ENCODE measurements around the gene NCOA7. TPM values are rescaled to one million over a fixed set of nuclear protein-coding genes. Genes with fewer than 3 reads are reported as not detected.

Gene NCOA7
- total RNA-seq, 4 donors from 2014 or later = 11.1 to 28.4 (median 22.1) TPM

DNA sequence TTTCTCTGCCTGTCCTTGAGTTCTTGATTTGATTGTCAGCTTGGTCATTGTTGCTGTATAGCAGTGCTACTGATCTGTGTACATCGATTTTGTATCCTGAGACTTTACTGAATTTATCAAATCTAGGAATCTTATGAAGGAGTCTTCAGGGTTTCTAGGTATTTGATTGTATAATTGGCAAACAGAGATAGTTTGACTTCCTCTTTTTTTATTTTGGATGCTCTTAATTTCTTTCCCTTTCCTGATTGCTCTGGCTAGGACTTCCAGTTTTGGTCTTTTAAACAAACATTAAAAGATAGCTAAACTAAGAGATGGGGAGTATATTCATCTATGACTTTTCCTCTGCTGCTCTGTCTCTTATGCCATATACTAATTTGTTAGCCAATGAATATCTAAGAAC, 62.4 kb downstream of the NCOA7 start:
- H3K9me3 ChIP-seq = no peaks in the 10 kb centered on the region
- DNase-seq (ENCODE audit: low spot score in 2 of 2) = no peak
- no peaks in the 10 kb centered on the region for H3K27me3 ChIP-seq
- H3K36me3 ChIP-seq = peaks cover 5% of the 10 kb centered on the region
- no peak for TF ChIP-seq POLR2A (IDR thresholded peaks at IDR 0.05)
- TF ChIP-seq, protein P1, sequence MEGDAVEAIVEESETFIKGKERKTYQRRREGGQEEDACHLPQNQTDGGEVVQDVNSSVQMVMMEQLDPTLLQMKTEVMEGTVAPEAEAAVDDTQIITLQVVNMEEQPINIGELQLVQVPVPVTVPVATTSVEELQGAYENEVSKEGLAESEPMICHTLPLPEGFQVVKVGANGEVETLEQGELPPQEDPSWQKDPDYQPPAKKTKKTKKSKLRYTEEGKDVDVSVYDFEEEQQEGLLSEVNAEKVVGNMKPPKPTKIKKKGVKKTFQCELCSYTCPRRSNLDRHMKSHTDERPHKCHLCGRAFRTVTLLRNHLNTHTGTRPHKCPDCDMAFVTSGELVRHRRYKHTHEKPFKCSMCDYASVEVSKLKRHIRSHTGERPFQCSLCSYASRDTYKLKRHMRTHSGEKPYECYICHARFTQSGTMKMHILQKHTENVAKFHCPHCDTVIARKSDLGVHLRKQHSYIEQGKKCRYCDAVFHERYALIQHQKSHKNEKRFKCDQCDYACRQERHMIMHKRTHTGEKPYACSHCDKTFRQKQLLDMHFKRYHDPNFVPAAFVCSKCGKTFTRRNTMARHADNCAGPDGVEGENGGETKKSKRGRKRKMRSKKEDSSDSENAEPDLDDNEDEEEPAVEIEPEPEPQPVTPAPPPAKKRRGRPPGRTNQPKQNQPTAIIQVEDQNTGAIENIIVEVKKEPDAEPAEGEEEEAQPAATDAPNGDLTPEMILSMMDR (IDR thresholded peaks at IDR 0.05) = no peak
- no peak for TF ChIP-seq POLR2AphosphoS5 (IDR thresholded peaks at IDR 0.05)
- no peak for TF ChIP-seq EP300 (IDR thresholded peaks at IDR 0.05)
- H3K4me1 ChIP-seq = peaks cover 2% of the 10 kb centered on the region
- no peak overlapping the region for H3K4me3 ChIP-seq
- WGBS = 88% methylated on average over 1 of the region's 1 CpG
- H3K27ac ChIP-seq = no peak overlapping the region

DNA sequence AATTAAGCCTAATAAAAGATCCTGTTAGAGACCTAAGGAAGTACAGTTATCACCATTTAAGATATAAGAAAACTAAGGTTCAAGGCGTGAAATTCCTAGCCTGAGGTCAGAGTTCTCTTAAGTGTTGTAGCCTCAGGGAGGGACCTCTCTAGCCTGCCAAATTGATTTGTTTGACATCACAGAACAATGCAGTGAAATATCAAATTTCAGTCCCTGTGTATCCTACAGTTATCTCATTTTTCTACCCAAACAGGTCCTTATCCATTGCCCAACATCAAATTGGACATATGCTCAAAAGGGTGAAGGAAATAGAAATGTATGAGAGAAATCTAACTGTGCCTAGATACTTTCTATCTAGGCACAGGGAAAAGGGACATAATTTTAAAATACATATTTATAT, 63.0 kb downstream of the NCOA7 start:
- H3K9me3 ChIP-seq = no peaks in the 10 kb centered on the region
- no peaks in the 10 kb centered on the region for H3K27me3 ChIP-seq
- 100% methylated on average over 1 of the region's 1 CpG for WGBS
- no peak overlapping the region for H3K27ac ChIP-seq
- peaks cover 2% of the 10 kb centered on the region for H3K4me1 ChIP-seq
- no peak for DNase-seq (ENCODE audit: low spot score in 2 of 2)
- peaks cover 5% of the 10 kb centered on the region for H3K36me3 ChIP-seq
- TF ChIP-seq POLR2A (IDR thresholded peaks at IDR 0.05) (no peak), POLR2AphosphoS5 (IDR thresholded peaks at IDR 0.05) (no peak), EP300 (IDR thresholded peaks at IDR 0.05) (no peak)
- TF ChIP-seq, protein P1 (IDR thresholded peaks at IDR 0.05) = no peak
- no peak overlapping the region for H3K4me3 ChIP-seq

DNA sequence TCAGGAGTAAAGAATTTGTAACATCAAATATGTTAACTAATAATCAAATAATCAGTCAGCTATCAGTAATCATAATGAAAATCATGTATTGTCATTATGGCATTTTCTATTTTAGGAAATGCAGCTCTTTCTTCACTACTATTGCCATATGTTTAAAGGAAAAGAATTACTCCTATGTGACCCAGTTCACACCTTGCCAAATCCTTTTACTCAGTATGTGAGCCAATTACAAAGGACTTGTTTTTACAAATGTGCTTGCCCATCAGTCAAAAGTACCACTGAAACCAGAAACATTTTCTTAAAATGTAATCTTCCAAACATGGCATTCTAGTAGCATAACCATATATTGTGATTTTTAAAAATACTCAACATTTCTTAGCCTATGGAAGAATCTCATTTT, 63.6 kb downstream of the NCOA7 start:
- no peak for DNase-seq (ENCODE audit: low spot score in 2 of 2)
- TF ChIP-seq POLR2AphosphoS5 (IDR thresholded peaks at IDR 0.05) = no peak
- TF ChIP-seq POLR2A (IDR thresholded peaks at IDR 0.05) = no peak
- TF ChIP-seq EP300 (IDR thresholded peaks at IDR 0.05) = no peak
- TF ChIP-seq, protein P1 (IDR thresholded peaks at IDR 0.05) = no peak
- Histone ChIP-seq H3K27ac (no peak overlapping the region), H3K9me3 (no peaks in the 10 kb centered on the region), H3K4me3 (no peak overlapping the region), H3K36me3 (peaks cover 5% of the 10 kb centered on the region), H3K4me1 (peaks cover 2% of the 10 kb centered on the region), H3K27me3 (no peaks in the 10 kb centered on the region)

DNA sequence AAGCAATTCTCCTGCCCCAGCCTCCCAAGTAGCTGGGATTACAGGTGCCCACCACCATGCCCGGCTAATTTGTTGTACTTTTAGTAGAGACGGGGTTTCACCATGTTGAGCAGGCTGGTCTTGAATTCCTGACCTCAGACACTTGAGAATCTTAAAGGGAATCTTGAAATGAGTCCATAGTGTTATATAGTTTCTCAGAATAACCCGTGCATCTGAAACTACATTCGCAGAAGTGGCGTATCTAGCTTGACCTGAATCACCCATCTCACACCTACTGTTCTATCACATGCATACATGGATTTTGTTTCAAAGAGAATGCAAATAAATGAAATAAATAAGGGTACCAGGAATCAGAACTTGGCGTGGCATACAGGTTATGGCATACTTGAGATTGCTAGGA, 65.0 kb downstream of the NCOA7 start:
- peaks cover 5% of the 10 kb centered on the region for H3K36me3 ChIP-seq

DNA sequence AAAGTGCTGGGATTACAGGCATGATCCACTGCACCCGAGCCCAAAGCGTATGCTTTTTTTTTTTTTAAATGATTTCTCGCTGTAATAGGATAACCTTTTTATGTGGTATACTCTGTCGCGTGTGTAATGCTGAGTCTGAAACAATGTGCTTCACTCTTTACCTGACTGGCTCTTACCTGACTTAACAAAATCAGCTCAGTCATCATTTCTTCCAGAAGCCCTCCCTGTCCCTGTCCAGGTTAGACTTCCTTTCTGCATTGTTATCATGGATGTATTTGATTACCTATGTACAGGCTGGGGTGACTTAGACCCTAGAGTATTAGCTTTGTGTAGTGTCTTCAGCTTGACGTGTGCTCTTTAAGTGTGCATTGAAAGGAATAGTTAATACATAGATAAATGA, 67.1 kb downstream of the NCOA7 start:
- Histone ChIP-seq H3K4me3 (no peak overlapping the region), H3K27me3 (no peaks in the 10 kb centered on the region), H3K36me3 (peaks cover 5% of the 10 kb centered on the region), H3K27ac (no peak overlapping the region), H3K4me1 (peaks cover 2% of the 10 kb centered on the region), H3K9me3 (no peaks in the 10 kb centered on the region)
- WGBS = 90% methylated on average over 6 of the region's 6 CpGs
- no peak for DNase-seq (ENCODE audit: low spot score in 2 of 2)
- TF ChIP-seq POLR2A (IDR thresholded peaks at IDR 0.05) (no peak), POLR2AphosphoS5 (IDR thresholded peaks at IDR 0.05) (no peak), EP300 (IDR thresholded peaks at IDR 0.05) (no peak)
- TF ChIP-seq, protein P1 (IDR thresholded peaks at IDR 0.05) = no peak

More for the DNA sequence above, 65.0 kb downstream of the NCOA7 start:
- WGBS = 95% methylated on average over 6 of the region's 6 CpGs
- Histone ChIP-seq H3K9me3 (no peaks in the 10 kb centered on the region), H3K27ac (no peak overlapping the region), H3K4me3 (no peak overlapping the region), H3K4me1 (peaks cover 2% of the 10 kb centered on the region), H3K27me3 (no peaks in the 10 kb centered on the region)
- TF ChIP-seq POLR2AphosphoS5 (IDR thresholded peaks at IDR 0.05) (no peak), POLR2A (IDR thresholded peaks at IDR 0.05) (no peak), EP300 (IDR thresholded peaks at IDR 0.05) (no peak)
- TF ChIP-seq, protein P1 (IDR thresholded peaks at IDR 0.05) = no peak
- DNase-seq (ENCODE audit: low spot score in 2 of 2) = no peak

Measured in suprapubic skin (tissue), 4 donors.